ENCODE data around the gene ZNF202. TPM values are rescaled to one million over a fixed set of nuclear protein-coding genes. Genes with fewer than 3 reads are reported as not detected.
A peak's percentile ranks its signal among the peaks of the same experiment; 100 is the strongest.
"Not testable (repeated sequence)": the region's sequence is repeated elsewhere in the genome, so short reads cannot be mapped to it uniquely, and the experiment has no call there.

The ZNF202 gene
- 8.9 and 27.4 TPM in 2 replicates for total RNA-seq (2014; rRNA removed; shearing (Covaris generic))

GRCh38 chr11:123741159-123742030 is at the start of gene ZNF202:
Gene ZNF202, minus strand, starts transcription at chr11:123741660. Its CDS starts 10,772 bp downstream, at chr11:123730888.
- in situ Hi-C loops (cut with HindIII; ENCODE audit: low sequenced_read_pairs) = no loop called here
- peak; percentile 92 for DNase-seq (ENCODE audit: low spot score)

GRCh38 chr11:123783536-123783935 is 42.1 kb upstream of the ZNF202 start:
- DNase-seq (ENCODE audit: low spot score) = no peak
- in situ Hi-C loops (cut with HindIII; ENCODE audit: low sequenced_read_pairs) = no loop called here

GRCh38 chr11:123778511-123778910 is 37.1 kb upstream of the ZNF202 start:
- no peak for DNase-seq (ENCODE audit: low spot score)
- in situ Hi-C loops (cut with HindIII; ENCODE audit: low sequenced_read_pairs) = no loop called here

- in situ Hi-C loops (cut with HindIII; ENCODE audit: low sequenced_read_pairs) = no loop called here
- DNase-seq (ENCODE audit: low spot score) = no peak
Observed at GRCh38 chr11:123775715-123776549, 34.5 kb upstream of the ZNF202 start.

GRCh38 chr11:123775289-123775688 is 33.8 kb upstream of the ZNF202 start:
- DNase-seq (ENCODE audit: low spot score) = no peak
- in situ Hi-C loops (cut with HindIII; ENCODE audit: low sequenced_read_pairs) = no loop called here

- in situ Hi-C loops (cut with HindIII; ENCODE audit: low sequenced_read_pairs) = no loop called here
- no peak for DNase-seq (ENCODE audit: low spot score)
Observed at GRCh38 chr11:123773959-123774358, 32.5 kb upstream of the ZNF202 start.

GRCh38 chr11:123773026-123773425 is 31.6 kb upstream of the ZNF202 start:
- in situ Hi-C loops (cut with HindIII; ENCODE audit: low sequenced_read_pairs) = no loop called here
- no peak for DNase-seq (ENCODE audit: low spot score)

- DNase-seq (ENCODE audit: low spot score) = no peak
- in situ Hi-C loops (cut with HindIII; ENCODE audit: low sequenced_read_pairs) = no loop called here
Observed at GRCh38 chr11:123771664-123772063, 30.2 kb upstream of the ZNF202 start.

- no peak for DNase-seq (ENCODE audit: low spot score)
- in situ Hi-C loops (cut with HindIII; ENCODE audit: low sequenced_read_pairs) = no loop called here
Observed at GRCh38 chr11:123770712-123771111, 29.3 kb upstream of the ZNF202 start.

GRCh38 chr11:123765601-123766000 is 24.1 kb upstream of the ZNF202 start:
- no peak for DNase-seq (ENCODE audit: low spot score)
- in situ Hi-C loops (cut with HindIII; ENCODE audit: low sequenced_read_pairs) = no loop called here

GRCh38 chr11:123762422-123762821 is 21.0 kb upstream of the ZNF202 start:
- no peak for DNase-seq (ENCODE audit: low spot score)
- in situ Hi-C loops (cut with HindIII; ENCODE audit: low sequenced_read_pairs) = no loop called here

- in situ Hi-C loops (cut with HindIII; ENCODE audit: low sequenced_read_pairs) = no loop called here
- no peak for DNase-seq (ENCODE audit: low spot score)
Observed at GRCh38 chr11:123760894-123761293, 19.4 kb upstream of the ZNF202 start.

- DNase-seq (ENCODE audit: low spot score) = no peak
- in situ Hi-C loops (cut with HindIII; ENCODE audit: low sequenced_read_pairs) = no loop called here
Observed at GRCh38 chr11:123757976-123758375, 16.5 kb upstream of the ZNF202 start.

GRCh38 chr11:123755813-123756212 is 14.4 kb upstream of the ZNF202 start:
- in situ Hi-C loops (cut with HindIII; ENCODE audit: low sequenced_read_pairs) = no loop called here

GRCh38 chr11:123755344-123755743 is 13.9 kb upstream of the ZNF202 start:
- in situ Hi-C loops (cut with HindIII; ENCODE audit: low sequenced_read_pairs) = no loop called here
- DNase-seq (ENCODE audit: low spot score) = no peak

More at GRCh38 chr11:123755813-123756212, 14.4 kb upstream of the ZNF202 start:
- no peak for DNase-seq (ENCODE audit: low spot score)

GRCh38 chr11:123754101-123754568 is 12.7 kb upstream of the ZNF202 start, which contains the start of gene OR6X1:
Gene OR6X1, minus strand, starts transcription at chr11:123754518. Its CDS starts 0 bp downstream, at chr11:123754518.
- in situ Hi-C loops (cut with HindIII; ENCODE audit: low sequenced_read_pairs) = no loop called here
- no peak for DNase-seq (ENCODE audit: low spot score)

GRCh38 chr11:123753110-123753509 is 11.7 kb upstream of the ZNF202 start:
- in situ Hi-C loops (cut with HindIII; ENCODE audit: low sequenced_read_pairs) = no loop called here
- no peak for DNase-seq (ENCODE audit: low spot score)

- in situ Hi-C loops (cut with HindIII; ENCODE audit: low sequenced_read_pairs) = no loop called here
- DNase-seq (ENCODE audit: low spot score) = no peak
Observed at GRCh38 chr11:123751781-123752180, 10.3 kb upstream of the ZNF202 start.

- DNase-seq (ENCODE audit: low spot score); in situ Hi-C loops (cut with HindIII; ENCODE audit: low sequenced_read_pairs): not testable (repeated sequence)
Observed at GRCh38 chr11:123748349-123748748, 6.9 kb upstream of the ZNF202 start.
